K562 (cell line): ENCODE data around the gene PEPD. TPM values are rescaled to one million over a fixed set of nuclear protein-coding genes. Genes with fewer than 3 reads are reported as not detected.

Experiments
- ATAC-seq: fragments of 200-7000 bp; cut with Tn5 transposase; 3 replicates; pipeline ENCODE4 v1.9.1; 2020; ENCODE audit warnings: moderate library complexity
- BruUV-seq: library from RNA; stranded (reverse); fragments of 400-500 nt; replicated peaks from 2 replicates; lab custom pipeline; 2021; lab: Mats Ljungman, UMichigan
- CTCF ChIA-PET: fragments of 300-600 bp; formaldehyde crosslinking; extraction: SDS; loops from one replicate; lab custom pipeline; 2021; ENCODE audit warnings: low intra/inter-chr PET ratio; lab: Yijun Ruan, JAX
- POLR2A ChIA-PET: fragments of 300-600, 350-650 bp; sonication (Branson Sonifier 250); formaldehyde crosslinking; extraction: SDS; loops from one replicate; lab custom pipeline; 2021; ENCODE audit warnings: antibody characterized with exemption, inconsistent platforms; lab: Yijun Ruan, JAX
- DNase-seq, 4 experiments: peaks; one replicate each; pipeline versions ENCODE4 v3.0.0 to v3.0.0-alpha.2; 2011 to 2018; ENCODE audit warnings: low spot score in 3 of 4, mixed read lengths in 3 of 4; ENCODE audit errors: extremely low read depth in 1 of 4
- FAIRE-seq: peaks from 2 replicates; lab custom pipeline; 2011; peaks lifted over from hg19 to GRCh38; lab: Jason Lieb, UNC
- H2AFZ ChIP-seq: 2 replicates; pipeline ENCODE4 v1.6.0; 2011; ENCODE audit warnings: low read depth, low read length, control low read depth, inconsistent platforms
- H3K27ac ChIP-seq: fragments of 200-600 bp; 3 replicates; pipeline ENCODE4 v1.8.0; 2011; ENCODE audit warnings: low read depth, mild to moderate bottlenecking, control low read depth, inconsistent platforms, low read length, moderate library complexity, mixed read lengths; ENCODE audit errors: extremely low read depth
- H3K27me3 ChIP-seq, 2 experiments: fragments of 300-600 bp in 1 of 2; 2 replicates in 1 of 2; 3 replicates in 1 of 2; pipeline versions ENCODE4 v1.6.0 to v1.8.0; 2011; ENCODE audit warnings: inconsistent platforms in 2 of 2, low read length in 2 of 2, mild to moderate bottlenecking in 1 of 2, mixed read lengths in 1 of 2, moderate library complexity in 1 of 2; ENCODE audit not compliant: control insufficient read depth in 2 of 2, insufficient read depth in 2 of 2
- H3K36me3 ChIP-seq: fragments of 300-600 bp; 3 replicates; pipeline ENCODE4 v1.8.0; 2011; ENCODE audit warnings: mild to moderate bottlenecking, low read length, inconsistent platforms; ENCODE audit not compliant: control insufficient read depth, insufficient read depth
- H3K4me1 ChIP-seq, 2 experiments: fragments of 200-600 bp in 1 of 2; replicated peaks in 1 of 2; 2 replicates in 1 of 2; 3 replicates in 1 of 2; pipeline versions ENCODE4 v1.5.1 to v1.8.0; 2011; ENCODE audit warnings: inconsistent platforms in 2 of 2, low read length in 2 of 2, mild to moderate bottlenecking in 1 of 2, mixed read lengths in 1 of 2, moderate library complexity in 1 of 2; ENCODE audit not compliant: control insufficient read depth in 2 of 2, insufficient read depth in 2 of 2
- H3K4me2 ChIP-seq: 2 replicates; pipeline ENCODE4 v1.6.1; 2011; ENCODE audit warnings: low read length, control low read depth, inconsistent platforms, mixed read lengths; ENCODE audit not compliant: insufficient read depth
- H3K4me3 ChIP-seq: fragments of 200-600 bp; sonication (generic), shearing (Covaris generic); 2 replicates; pipeline ENCODE4 v1.5.1; 2016; ENCODE audit warnings: control low read depth, inconsistent platforms
- H3K79me2 ChIP-seq: fragments of 200-600 bp; 3 replicates; pipeline ENCODE4 v1.8.0; 2011; ENCODE audit warnings: low read length, inconsistent platforms; ENCODE audit not compliant: control insufficient read depth, insufficient read depth
- H3K9ac ChIP-seq, 2 experiments: 2 replicates each; pipeline versions ENCODE4 v1.6.0 to v1.6.1; 2011; ENCODE audit warnings: low read depth in 2 of 2, low read length in 2 of 2, control low read depth in 1 of 2, inconsistent platforms in 1 of 2, mild to moderate bottlenecking in 1 of 2, mixed read lengths in 1 of 2; ENCODE audit not compliant: insufficient read depth in 1 of 2
- H3K9me1 ChIP-seq: one replicate; pipeline ENCODE4 v1.6.0; 2011; ENCODE audit warnings: inconsistent platforms, mild to moderate bottlenecking, low read length, moderate library complexity; ENCODE audit not compliant: control insufficient read depth, insufficient read depth
- H3K9me3 ChIP-seq: replicated peaks from 2 replicates; pipeline ENCODE4 v1.5.1; 2011; ENCODE audit warnings: low read depth, low read length, inconsistent platforms; ENCODE audit not compliant: control insufficient read depth, insufficient read depth
- H4K20me1 ChIP-seq: replicated peaks from 2 replicates; pipeline ENCODE4 v1.6.1; 2011; ENCODE audit warnings: low read length, inconsistent platforms, mixed read lengths; ENCODE audit not compliant: control insufficient read depth, insufficient read depth
- BRD4 ChIP-seq: fragments of 200-600 bp; sonication (generic); IDR thresholded peaks from 2 replicates; pipeline ENCODE4 v1.6.1; 2017; ENCODE audit warnings: inconsistent platforms
- CTCF ChIP-seq, 3 experiments: IDR thresholded peaks in 2 of 3; conservative IDR thresholded peaks in 1 of 3; 2 replicates each; pipeline ENCODE4 v1.5.1; 2011 to 2012; ENCODE audit warnings: low read length in 3 of 3, mild to moderate bottlenecking in 3 of 3, control low read depth in 2 of 3, improper control_type of control experiment in 1 of 3, inconsistent platforms in 1 of 3, low read depth in 1 of 3, mixed read lengths in 1 of 3, moderate library complexity in 1 of 3; ENCODE audit not compliant: insufficient read depth in 2 of 3
- ELF1 ChIP-seq: fragments of 200-800 bp; sonication (Bioruptor generic); IDR thresholded peaks from 2 replicates; pipeline ENCODE4 v1.6.1; 2016; ENCODE audit warnings: missing genetic modification characterization, missing compliant biosample characterization
- FOXM1 ChIP-seq, 2 experiments: fragments of 450-650 bp in 1 of 2; sonication (generic) in 1 of 2; formaldehyde crosslinking in 1 of 2; IDR thresholded peaks; 2 replicates each; pipeline versions ENCODE4 v1.6.1 to v1.9.0; 2017 to 2022; ENCODE audit warnings: low read depth in 2 of 2, mild to moderate bottlenecking in 2 of 2, missing genetic modification reagents in 1 of 2, moderate library complexity in 1 of 2
- GABPA ChIP-seq: fragments of 200-800 bp; sonication (Bioruptor generic); conservative IDR thresholded peaks from 2 replicates; pipeline ENCODE4 v1.6.1; 2016; ENCODE audit warnings: low read depth, missing genetic modification characterization, missing compliant biosample characterization
- GATAD2A ChIP-seq: fragments of 450-650 bp; IDR thresholded peaks from 2 replicates; pipeline ENCODE4 v1.6.1; 2017
- HDAC3 ChIP-seq: fragments of 450-650 bp; IDR thresholded peaks from 2 replicates; pipeline ENCODE4 v1.6.1; 2018; ENCODE audit warnings: borderline replicate concordance, mild to moderate bottlenecking, moderate library complexity; ENCODE audit not compliant: partially characterized antibody
- HNRNPL ChIP-seq: fragments of 200-400 bp; formaldehyde crosslinking; IDR thresholded peaks from 2 replicates; pipeline ENCODE4 v1.6.1; 2017; ENCODE audit warnings: low read depth, mild to moderate bottlenecking, low read length
- ILK ChIP-seq: fragments of 450-650 bp; IDR thresholded peaks from 2 replicates; pipeline ENCODE4 v1.6.1; 2016; ENCODE audit warnings: missing genetic modification characterization, low read depth, mild to moderate bottlenecking, missing compliant biosample characterization, moderate library complexity, borderline replicate concordance
- MAFF ChIP-seq: IDR thresholded peaks from 2 replicates; pipeline ENCODE4 v1.6.1; 2012; ENCODE audit warnings: low read length, improper control_type of control experiment
- MBD2 ChIP-seq: sonication (generic); IDR thresholded peaks from 2 replicates; pipeline ENCODE4 v1.6.1; 2016; ENCODE audit warnings: low read depth, borderline replicate concordance
- NCOA6 ChIP-seq: fragments of 450-650 bp; IDR thresholded peaks from 2 replicates; pipeline ENCODE4 v1.6.1; 2017; ENCODE audit warnings: mild to moderate bottlenecking
- POLR2AphosphoS5 ChIP-seq: IDR thresholded peaks from 2 replicates; pipeline ENCODE4 v1.6.1; 2011; ENCODE audit warnings: mild to moderate bottlenecking, low read depth, low read length, moderate library complexity; ENCODE audit not compliant: control insufficient read depth, insufficient read depth
- PURB ChIP-seq: sonication (generic); formaldehyde crosslinking; IDR thresholded peaks from 2 replicates; pipeline ENCODE4 v1.9.0; 2021; ENCODE audit warnings: low read depth, mild to moderate bottlenecking, missing genetic modification reagents
- RB1 ChIP-seq: fragments of 450-650 bp; IDR thresholded peaks from 2 replicates; pipeline ENCODE4 v1.6.1; 2017; ENCODE audit warnings: low read depth, mild to moderate bottlenecking
- SRSF3 ChIP-seq: fragments of 200-400 bp; formaldehyde crosslinking; IDR thresholded peaks from 2 replicates; pipeline ENCODE4 v1.6.1; 2016; ENCODE audit warnings: mild to moderate bottlenecking, low read length, moderate library complexity; ENCODE audit not compliant: insufficient read depth
- ZNF174 ChIP-seq: fragments of 250-450 bp; sonication (Bioruptor Pico); IDR thresholded peaks from 2 replicates; pipeline ENCODE4 v1.4.0; 2020; ENCODE audit warnings: mild to moderate bottlenecking
- ZNF24 ChIP-seq: fragments of 450-650 bp; IDR thresholded peaks from 2 replicates; pipeline ENCODE4 v1.6.1; 2016
- ZNF551 ChIP-seq: fragments of 250-450 bp; sonication (Bioruptor Pico); IDR thresholded peaks from 2 replicates; pipeline ENCODE4 v1.5.0; 2021; ENCODE audit warnings: mild to moderate bottlenecking, moderate library complexity
- WGBS: fragments of 100-300 bp; shearing (Covaris generic); methylation state at CpG from one replicate; pipeline ENCODE4 v1.1.6; 2016; ENCODE audit warnings: low coverage, mixed read lengths; ENCODE audit not compliant: insufficient coverage; ENCODE audit errors: missing lambda C conversion rate; 5-methylcytosine and 5-hydroxymethylcytosine counted together
- in situ Hi-C: fragments of 300-500 bp; cut with MboI; formaldehyde crosslinking; loops from 4 replicates; pipeline ENCODE4 v1.15.0; 2018; ENCODE audit warnings: inconsistent platforms, mixed read lengths
- intact Hi-C: fragments of 100-400 bp; cut with micrococcal nuclease; formaldehyde crosslinking; loops from 2 replicates; pipeline ENCODE4 v1.14.2; 2022
- polyA plus RNA-seq, 8 experiments: library from polyadenylated mRNA; depleted of rRNA in 4 of 8; stranded (reverse) in 5 of 8; unstranded in 3 of 8; fragments of >200 nt; fragmentation: Nextera tagmentation in 2 of 8; fragmentation: Illumina TruSeq in 1 of 8; extraction: Ambion mirVana in 2 of 8; extraction: Trizol in 1 of 8; gene quantifications; 2 replicates each; pipeline versions ENCODE4 v1.2.1 to v1.2.3, GENCODE V29; 2011 to 2014; ENCODE audit warnings: inconsistent platforms in 1 of 8, missing spikeins in 1 of 8
- total RNA-seq, 7 experiments: library from RNA; depleted of rRNA in 6 of 7; stranded (reverse); fragments of >200 nt in 6 of 7; fragmentation: Illumina TruSeq in 2 of 7; extraction: Trizol in 2 of 7; gene quantifications; 2 replicates each; pipeline versions ENCODE4 v1.2.1 to v1.2.3, GENCODE V29; 2011 to 2021; ENCODE audit warnings: low replicate concordance in 1 of 7
- TF ChIP-seq, protein P1 (sequence below), 2 experiments: fragments of 450-650 bp; IDR thresholded peaks; 2 replicates each; pipeline ENCODE4 v1.6.1; 2016

The PEPD gene
- total and polyA plus RNA-seq, 9 of the 15 experiments (the other 6 are each of a cell fraction or from before 2014, with no cell fraction given): 1.3 to 19.2 (median 16.0) TPM

DNA sequence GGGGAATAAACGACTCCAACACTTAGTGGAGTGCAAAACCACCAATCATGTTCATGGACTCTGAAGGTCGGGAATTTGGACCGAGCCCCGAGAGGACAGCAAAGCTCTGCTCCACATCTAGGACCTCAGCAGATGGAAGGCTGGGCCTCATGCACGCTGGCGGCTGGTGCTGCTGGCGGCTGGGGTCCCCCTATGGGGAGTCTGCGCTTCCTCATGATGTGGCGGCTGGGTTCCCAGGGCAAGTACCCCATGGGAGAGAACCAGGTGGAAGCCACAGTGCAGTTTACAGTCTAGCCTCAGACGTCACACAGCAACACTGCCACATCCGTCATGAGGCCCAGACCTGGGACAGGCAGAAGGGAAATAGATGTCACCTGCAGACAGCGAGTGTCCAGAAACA lies 13.2 kb downstream of the PEPD start (continued):
- TF ChIP-seq HDAC3: no peak

GRCh38 chr19:33508009-33508408 lies 13.6 kb downstream of the PEPD start:
- no peak overlapping the region for H3K4me3 ChIP-seq
- H3K36me3 ChIP-seq: no peaks in the 10 kb centered on the region
- ChIA-PET POLR2A (no interaction called here), CTCF (no interaction called here)
- FAIRE-seq (no peak), ATAC-seq (no peak; the same call in 2 of the 3 replicates), DNase-seq (no peak)
- H3K27ac ChIP-seq: no peak overlapping the region
- no peak overlapping the region; a peak in 1 of 4 replicates for H3K9ac ChIP-seq
- H3K9me3 ChIP-seq: no peaks in the 10 kb centered on the region
- no peaks in the 10 kb centered on the region for H3K79me2 ChIP-seq
- BruUV-seq: no TSS peak
- in situ Hi-C loops (no loop called here), intact Hi-C loops (no loop called here)
- no peak overlapping the region for H2AFZ ChIP-seq
- peaks cover 0 to 9% of the 10 kb centered on the region in 2 experiments; a peak in 2 of 5 replicates for H3K4me1 ChIP-seq
- no peak overlapping the region for H3K4me2 ChIP-seq
- H3K9me1 ChIP-seq: no peaks in the 10 kb centered on the region
- H3K27me3 ChIP-seq: no peaks in the 10 kb centered on the region; a peak in 2 of 5 replicates
- 20% methylated on average over 6 of the region's 7 CpGs for WGBS
- peaks cover 3% of the 10 kb centered on the region for H4K20me1 ChIP-seq
- TF ChIP-seq PURB (CRISPR knock-in tag): no peak
- TF ChIP-seq FOXM1 (IDR thresholded peaks at IDR 0.05; ENCODE audit: low read depth): no peak
- TF ChIP-seq FOXM1 (CRISPR knock-in tag; IDR thresholded peaks at IDR 0.05; ENCODE audit: low read depth): no peak
- TF ChIP-seq POLR2AphosphoS5: no peak
- TF ChIP-seq HNRNPL: no peak
- TF ChIP-seq, protein P1, sequence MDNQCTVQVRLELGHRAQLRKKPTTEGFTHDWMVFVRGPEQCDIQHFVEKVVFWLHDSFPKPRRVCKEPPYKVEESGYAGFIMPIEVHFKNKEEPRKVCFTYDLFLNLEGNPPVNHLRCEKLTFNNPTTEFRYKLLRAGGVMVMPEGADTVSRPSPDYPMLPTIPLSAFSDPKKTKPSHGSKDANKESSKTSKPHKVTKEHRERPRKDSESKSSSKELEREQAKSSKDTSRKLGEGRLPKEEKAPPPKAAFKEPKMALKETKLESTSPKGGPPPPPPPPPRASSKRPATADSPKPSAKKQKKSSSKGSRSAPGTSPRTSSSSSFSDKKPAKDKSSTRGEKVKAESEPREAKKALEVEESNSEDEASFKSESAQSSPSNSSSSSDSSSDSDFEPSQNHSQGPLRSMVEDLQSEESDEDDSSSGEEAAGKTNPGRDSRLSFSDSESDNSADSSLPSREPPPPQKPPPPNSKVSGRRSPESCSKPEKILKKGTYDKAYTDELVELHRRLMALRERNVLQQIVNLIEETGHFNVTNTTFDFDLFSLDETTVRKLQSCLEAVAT (IDR thresholded peaks at IDR 0.05): no peak
- no peak for TF ChIP-seq MBD2
- TF ChIP-seq ELF1 (tag): no peak
- no peak for TF ChIP-seq NCOA6
- TF ChIP-seq ZNF24: no peak
- no peak for TF ChIP-seq RB1
- TF ChIP-seq ZNF551: no peak
- TF ChIP-seq GABPA (tag): no peak
- no peak for TF ChIP-seq CTCF (IDR thresholded peaks at IDR 0.05 in 2 of 3, conservative IDR thresholded peaks at IDR 0.05 in 1 of 3; ENCODE audit: insufficient read depth in 2 of 3, low read depth in 1 of 3, low read length in 3 of 3)
- no peak for TF ChIP-seq ZNF174 (CRISPR knock-in tag)
- TF ChIP-seq ILK (tag): no peak
- TF ChIP-seq GATAD2A: no peak
- TF ChIP-seq SRSF3: no peak
- TF ChIP-seq MAFF: no peak
- TF ChIP-seq BRD4: no peak
